ENCODE results near the gene NXNL2. TPM values are rescaled to one million over a fixed set of nuclear protein-coding genes. Genes with fewer than 3 reads are reported as not detected.

The NXNL2 gene
- total and polyA plus RNA-seq, 2 experiments from 2014 or later = 3.4 to 5.1 TPM

GRCh38 chr9:88533951-88534455, 975 bp upstream of the NXNL2 start:
- no peak overlapping the region for H3K27ac Mint-ChIP-seq
- H3F3A ChIP-seq (replicated peaks; ENCODE audit: low read depth) = peaks cover 14% of the 10 kb centered on the region
- peak overlapping the region; percentile 95 for H2AFZ ChIP-seq
- no peaks in the 10 kb centered on the region for H3K9me2 ChIP-seq (ENCODE audit: insufficient read depth)
- H3K36me3 Mint-ChIP-seq (ENCODE audit: low read depth) = no peaks in the 10 kb centered on the region
- H3K9me3 Mint-ChIP-seq = peaks cover 6% of the 10 kb centered on the region
- H4K20me1 ChIP-seq (replicated peaks; ENCODE audit: insufficient read depth) = no peaks in the 10 kb centered on the region; the same call in 1 of the 2 replicates
- no peaks in the 10 kb centered on the region for H3K36me3 ChIP-seq (ENCODE audit: insufficient read depth)
- no peaks in the 10 kb centered on the region for H3K79me2 ChIP-seq (replicated peaks; ENCODE audit: insufficient read depth)
- peaks cover 20% of the 10 kb centered on the region for H3K27me3 ChIP-seq (ENCODE audit: insufficient read depth)
- H3K27ac ChIP-seq (ENCODE audit: low read depth) = peak overlapping the region; percentile 85
- peak overlapping the region; percentile 92 for H3K4me2 ChIP-seq
- peak; percentile 68 for DNase-seq (ENCODE audit: low spot score)
- TF ChIP-seq ZNF462 (CRISPR knock-in tag; IDR thresholded peaks at IDR 0.05) (no peak), EZH2 (IDR thresholded peaks at IDR 0.05; ENCODE audit: low read depth, unreplicated experiment) (no peak), REST (IDR thresholded peaks at IDR 0.05; ENCODE audit: unreplicated experiment) (no peak), ETS1 (IDR thresholded peaks at IDR 0.05) (no peak), POLR2AphosphoS5 (IDR thresholded peaks at IDR 0.05; ENCODE audit: low read depth) (no peak), NANOG (IDR thresholded peaks at IDR 0.05; ENCODE audit: borderline replicate concordance) (no peak), ZNF114 (CRISPR knock-in tag; IDR thresholded peaks at IDR 0.05) (no peak), STAT1 (IDR thresholded peaks at IDR 0.05; ENCODE audit: unreplicated experiment) (no peak)
- peaks cover 22% of the 10 kb centered on the region; the same call in 1 of the 2 replicates for H3K4me1 ChIP-seq (ENCODE audit: insufficient read depth)
- peak overlapping the region; percentile 81 for H3K4me3 Mint-ChIP-seq
- peak; percentile 43 for ATAC-seq
- H3K27me3 Mint-ChIP-seq (ENCODE audit: insufficient read depth, low read depth, poor library complexity) = peaks cover 33% of the 10 kb centered on the region
- peaks cover 31% of the 10 kb centered on the region for H3K4me1 Mint-ChIP-seq
- H3K4me3 ChIP-seq = peak overlapping the region; percentile 93
